ENCODE results near the gene GCNT2.
"Not testable (repeated sequence)": the region's sequence is repeated elsewhere in the genome, so short reads cannot be mapped to it uniquely, and the experiment has no call there.

GCNT2 gene

GRCh38 chr6:10610289-10610688, 89.1 kb downstream of the GCNT2 start:
- DNase-seq (ENCODE audit: low spot score), result no peak

GRCh38 chr6:10612161-10612560, 91.0 kb downstream of the GCNT2 start:
- no peak for DNase-seq (ENCODE audit: low spot score)

GRCh38 chr6:10613077-10613476, 91.9 kb downstream of the GCNT2 start:
- DNase-seq (ENCODE audit: low spot score), result no peak

- no peak for DNase-seq (ENCODE audit: low spot score)
Observed at GRCh38 chr6:10613723-10614122, 92.6 kb downstream of the GCNT2 start.

- no peak for DNase-seq (ENCODE audit: low spot score)
Observed at GRCh38 chr6:10615675-10616074, 94.5 kb downstream of the GCNT2 start.

- DNase-seq (ENCODE audit: low spot score), result not testable (repeated sequence)
Observed at GRCh38 chr6:10616266-10616665, 95.1 kb downstream of the GCNT2 start.

- DNase-seq (ENCODE audit: low spot score), result no peak
Observed at GRCh38 chr6:10617008-10617696, 96.0 kb downstream of the GCNT2 start.

GRCh38 chr6:10618409-10618808, 97.3 kb downstream of the GCNT2 start:
- no peak for DNase-seq (ENCODE audit: low spot score)

- DNase-seq (ENCODE audit: low spot score), result peak; percentile 10
Observed at GRCh38 chr6:10621213-10621612, 100.1 kb downstream of the GCNT2 start.

- DNase-seq (ENCODE audit: low spot score), result peak; percentile 23
Observed at GRCh38 chr6:10621847-10622246, 100.7 kb downstream of the GCNT2 start.

GRCh38 chr6:10624836-10625235, 103.7 kb downstream of the GCNT2 start:
- DNase-seq (ENCODE audit: low spot score), result no peak

GRCh38 chr6:10626154-10626741, 105.1 kb downstream of the GCNT2 start:
- no peak for DNase-seq (ENCODE audit: low spot score)

GRCh38 chr6:10627800-10628199, 106.6 kb downstream of the GCNT2 start:
- no peak for DNase-seq (ENCODE audit: low spot score)

- no peak for DNase-seq (ENCODE audit: low spot score)
Observed at GRCh38 chr6:10630178-10630577, 109.0 kb downstream of the GCNT2 start.

GRCh38 chr6:10633216-10633615, 112.1 kb downstream of the GCNT2 start:
- DNase-seq (ENCODE audit: low spot score), result no peak

GRCh38 chr6:10640412-10640811, 119.3 kb downstream of the GCNT2 start:
- no peak for DNase-seq (ENCODE audit: low spot score)

GRCh38 chr6:10641528-10641927, 120.4 kb downstream of the GCNT2 start:
- DNase-seq (ENCODE audit: low spot score), result no peak

GRCh38 chr6:10643201-10643651, 122.1 kb downstream of the GCNT2 start:
- no peak for DNase-seq (ENCODE audit: low spot score)

GRCh38 chr6:10644225-10644624, 123.1 kb downstream of the GCNT2 start:
- DNase-seq (ENCODE audit: low spot score), result no peak

GRCh38 chr6:10655508-10656055, 134.4 kb downstream of the GCNT2 start:
- DNase-seq (ENCODE audit: low spot score), result no peak

GRCh38 chr6:10658910-10659698, 138.0 kb downstream of the GCNT2 start:
- DNase-seq (ENCODE audit: low spot score), result no peak

- peak; percentile 74 for DNase-seq (ENCODE audit: low spot score)
Observed at GRCh38 chr6:10659699-10660348, 138.7 kb downstream of the GCNT2 start.

All from ecto neural progenitor cell (in vitro differentiated cells).